HL-60/S4 treated with retinoic acid at 250 ng/mL for 4 days and 3 days (cell line): ENCODE results near the gene LRCOL1.

ENCODE experiments used
- in situ Hi-C: fragments of 300-500 bp; cut with MboI; formaldehyde crosslinking; loops from 2 replicates; pipeline ENCODE4 v1.7.0; 2022; ENCODE audit warnings: low sequenced_read_pairs

LRCOL1 gene

DNA sequence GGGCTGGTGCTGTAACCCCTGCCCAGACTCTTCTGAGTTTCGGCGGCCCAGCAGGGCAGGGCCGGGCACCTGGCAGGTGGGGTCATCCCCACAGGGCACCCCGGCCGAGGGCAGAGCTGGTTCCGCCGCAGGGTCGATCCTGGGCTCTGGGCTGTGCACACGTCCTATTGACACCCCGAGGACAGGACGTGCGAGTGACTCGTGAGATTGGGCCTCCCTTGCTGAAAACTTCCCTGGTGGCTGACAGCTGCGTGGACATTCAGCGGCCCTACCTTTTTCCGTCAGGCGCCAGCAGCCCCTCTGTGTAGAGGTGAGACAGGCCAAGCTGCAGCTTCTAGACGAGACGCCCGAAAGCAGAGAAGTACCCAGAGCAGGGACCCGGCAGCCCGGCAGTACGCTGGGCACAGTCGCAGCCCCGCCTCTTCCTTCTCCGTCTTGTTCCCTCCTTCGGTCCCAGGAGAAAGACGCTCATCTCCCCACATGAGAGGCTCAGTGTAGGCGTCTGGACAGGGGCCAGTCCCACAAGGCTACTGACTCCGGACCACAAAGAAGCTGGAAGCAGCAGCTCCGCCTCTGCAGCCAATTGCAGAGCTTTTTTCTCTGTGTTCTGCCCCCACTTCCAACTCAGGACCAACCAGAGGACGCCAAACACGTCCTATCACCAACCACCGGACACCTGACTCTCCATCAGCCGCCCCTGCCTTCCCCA, at the start of gene LRCOL1:
LRCOL1 (minus strand) TSS at position 532 of the 709 bp plus-strand sequence. CDS start 4,331 bp downstream, outside the sequence.
- in situ Hi-C loops: no loop called here

DNA sequence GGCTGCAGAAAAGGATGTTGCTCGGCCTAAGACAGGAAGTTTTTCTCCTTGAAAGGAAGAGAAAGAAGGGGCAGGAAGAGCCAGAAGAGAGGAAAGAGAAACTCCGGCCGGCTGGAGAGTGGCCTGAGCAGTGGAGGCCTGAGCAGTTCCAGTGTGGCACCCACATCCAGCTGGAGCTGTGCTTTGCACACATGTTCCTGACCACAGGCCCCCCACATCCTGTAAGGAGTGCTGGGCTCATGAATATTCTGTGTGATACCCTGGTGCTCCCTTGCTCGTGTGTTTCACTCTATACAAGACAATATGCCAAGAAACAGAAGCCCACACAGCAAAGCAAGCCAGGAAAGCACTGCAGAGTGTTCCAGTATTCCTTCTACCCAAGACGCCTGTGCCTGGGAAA, 49.7 kb upstream of the LRCOL1 start:
- in situ Hi-C loops: no loop called here

DNA sequence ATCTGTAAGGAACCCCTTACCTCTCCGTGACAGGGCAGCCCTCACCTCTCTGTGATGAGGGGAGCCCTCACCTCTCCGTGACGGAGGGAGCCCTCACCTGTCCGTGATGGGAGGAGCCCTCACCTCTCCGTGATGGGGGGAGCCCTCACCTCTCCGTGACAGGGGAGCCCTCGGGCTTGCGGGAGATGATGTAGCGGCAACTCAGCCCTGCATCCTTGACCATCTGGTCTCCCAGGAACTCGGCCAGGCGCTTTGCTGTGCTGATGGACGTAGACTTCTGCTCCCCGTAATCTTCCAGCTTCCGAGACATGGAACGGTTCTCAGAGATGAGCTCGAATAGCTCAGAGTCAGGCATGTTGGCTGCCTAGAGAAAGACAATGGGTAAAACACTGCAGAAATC, 48.8 kb upstream of the LRCOL1 start:
- in situ Hi-C loops: no loop called here

DNA sequence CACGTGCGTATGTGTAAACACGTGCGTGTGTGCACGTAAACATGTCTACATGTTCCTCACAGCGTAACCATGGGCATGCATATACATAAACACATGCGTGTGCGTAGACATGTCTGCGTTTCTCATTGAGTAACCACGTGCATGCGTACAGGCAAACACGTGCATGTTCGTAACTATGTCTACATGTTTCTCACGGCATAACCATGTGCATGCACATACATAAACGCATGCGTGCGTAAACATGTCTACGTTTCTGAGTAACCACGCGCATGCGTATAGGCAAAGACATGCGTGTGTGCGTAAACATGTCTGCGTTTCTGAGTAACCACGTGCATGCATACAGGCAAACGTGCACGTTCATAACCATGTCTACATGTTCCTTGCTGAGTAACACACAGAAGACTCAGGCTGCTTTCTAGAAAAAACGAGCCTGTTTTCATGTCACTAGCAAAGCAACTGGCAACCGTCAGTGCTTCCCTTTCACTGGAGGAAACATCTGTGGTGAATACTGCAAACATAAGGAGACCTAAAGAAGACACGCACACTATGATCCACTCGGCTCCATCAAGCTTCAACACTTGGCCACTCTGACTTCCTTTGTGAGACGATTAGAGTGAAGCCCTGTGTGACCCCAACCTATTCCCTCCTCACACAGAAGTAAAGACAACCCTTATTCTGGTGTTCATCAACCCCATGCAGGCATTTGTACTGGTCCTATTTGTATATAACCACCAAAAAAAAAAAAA, 47.9 kb upstream of the LRCOL1 start:
- in situ Hi-C loops: no loop called here

DNA sequence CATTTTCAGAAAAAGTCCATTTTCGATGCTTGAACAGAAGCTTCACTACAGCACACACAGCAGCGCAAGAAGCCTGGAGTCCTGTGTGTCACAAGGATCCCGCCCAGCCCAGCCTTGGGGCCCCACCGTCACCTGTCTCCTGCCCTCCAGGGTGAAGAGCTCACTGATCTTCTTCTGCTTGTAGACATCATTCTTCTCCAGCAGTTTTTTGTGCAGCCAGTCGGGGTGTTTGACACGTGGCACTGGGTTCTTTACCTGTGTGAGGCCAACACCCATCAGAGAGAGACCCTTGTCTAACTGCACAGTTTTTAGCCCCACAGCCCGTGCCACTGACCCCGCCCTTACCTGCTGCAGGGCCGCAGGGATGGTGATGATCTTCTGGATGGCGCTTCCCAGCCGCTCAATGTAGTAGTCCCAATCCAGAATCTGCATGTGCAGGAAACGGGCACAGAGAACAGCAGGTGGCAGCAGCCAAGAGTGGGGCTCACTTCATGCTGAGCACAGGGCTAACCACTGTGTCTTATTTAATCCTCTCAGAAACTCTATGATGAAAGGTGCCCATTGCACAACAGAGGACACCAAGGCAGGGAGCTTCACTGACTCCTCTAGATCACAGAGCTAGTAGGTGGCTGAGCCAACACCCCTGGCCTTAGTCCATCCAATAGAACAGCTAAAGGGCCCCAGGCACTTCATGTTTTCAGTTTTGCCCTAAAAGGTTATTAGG, 46.8 kb upstream of the LRCOL1 start:
- in situ Hi-C loops: no loop called here

GRCh38 chr12:132653567-132654290, 43.3 kb upstream of the LRCOL1 start:
- in situ Hi-C loops: no loop called here

GRCh38 chr12:132651444-132652100, 41.2 kb upstream of the LRCOL1 start:
- in situ Hi-C loops: no loop called here

- in situ Hi-C loops: no loop called here
Measured at GRCh38 chr12:132649226-132649945, 39.0 kb upstream of the LRCOL1 start.

GRCh38 chr12:132648616-132649225, 38.3 kb upstream of the LRCOL1 start:
- in situ Hi-C loops: no loop called here

GRCh38 chr12:132647858-132648257, 37.5 kb upstream of the LRCOL1 start:
- in situ Hi-C loops: no loop called here

GRCh38 chr12:132646850-132647249, 36.5 kb upstream of the LRCOL1 start:
- in situ Hi-C loops: no loop called here

DNA sequence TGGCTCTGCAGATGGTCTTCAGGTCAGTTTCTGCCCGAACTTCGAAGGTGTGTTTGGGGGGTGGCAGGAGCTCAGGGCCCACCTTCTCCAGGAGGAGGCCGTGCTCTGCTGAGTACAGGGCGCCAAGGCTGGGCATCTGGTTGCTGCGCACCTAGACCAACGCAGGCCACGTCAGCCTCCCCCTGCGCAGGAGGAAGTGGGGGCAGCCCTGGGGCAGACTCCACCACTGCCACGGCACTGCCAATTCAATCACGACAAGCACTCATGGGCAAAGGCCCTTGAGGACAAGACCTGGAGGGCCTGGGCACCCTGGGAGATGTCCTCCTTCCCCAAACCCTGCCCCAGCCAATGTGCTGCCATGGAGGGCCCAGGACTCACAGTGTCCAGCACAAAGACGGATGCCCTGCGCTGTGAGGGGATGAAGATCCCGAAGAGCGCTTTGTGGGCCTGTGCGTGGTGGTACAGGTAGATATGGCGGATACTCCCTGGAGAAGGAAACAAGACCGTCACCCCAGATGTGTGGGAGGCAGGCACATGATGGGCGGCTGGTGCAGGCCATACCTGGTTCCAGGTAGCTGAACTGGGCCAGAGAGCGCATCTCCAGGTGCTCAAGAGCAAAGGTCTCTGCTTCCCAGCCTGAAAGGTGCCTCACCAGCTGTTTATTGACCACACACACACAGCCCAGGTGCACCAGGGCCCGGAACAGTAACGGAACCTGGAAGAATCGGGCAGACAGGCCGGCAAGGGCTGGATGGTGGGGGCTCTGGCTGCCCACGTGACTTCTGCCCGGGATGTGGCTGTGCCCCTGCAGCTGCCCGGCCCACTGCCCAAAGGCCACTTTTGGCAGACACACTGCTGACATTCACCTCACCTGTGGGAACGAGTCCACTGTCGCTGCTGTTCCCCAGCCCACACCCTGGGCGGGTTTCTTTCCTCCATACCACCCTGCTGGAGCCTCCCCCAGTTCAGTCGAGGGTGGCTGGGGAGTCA, 32.8 kb upstream of the LRCOL1 start:
- in situ Hi-C loops: no loop called here

GRCh38 chr12:132641811-132642650, 31.6 kb upstream of the LRCOL1 start:
- in situ Hi-C loops: no loop called here

DNA sequence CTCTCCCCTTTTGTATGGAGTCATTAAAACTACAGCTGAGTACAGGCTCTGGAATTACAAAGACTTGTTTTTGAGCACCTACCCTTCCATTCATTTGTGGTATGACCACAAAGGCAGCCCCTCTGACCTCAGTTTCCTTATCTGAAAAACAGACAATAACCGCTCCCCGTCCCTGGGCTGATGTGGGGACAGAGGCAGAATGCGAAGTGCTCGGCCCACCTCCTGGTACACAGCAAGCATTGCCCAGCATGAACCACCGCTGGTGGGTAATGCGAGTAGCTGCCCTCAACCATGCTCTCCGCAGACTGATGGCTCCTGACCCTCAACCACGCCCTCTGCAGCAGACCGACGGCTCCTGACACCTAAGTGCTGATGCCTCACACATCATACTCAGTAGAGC, 30.6 kb upstream of the LRCOL1 start:
- in situ Hi-C loops: no loop called here

- in situ Hi-C loops: no loop called here
Measured at GRCh38 chr12:132639956-132640520, 29.7 kb upstream of the LRCOL1 start.

DNA sequence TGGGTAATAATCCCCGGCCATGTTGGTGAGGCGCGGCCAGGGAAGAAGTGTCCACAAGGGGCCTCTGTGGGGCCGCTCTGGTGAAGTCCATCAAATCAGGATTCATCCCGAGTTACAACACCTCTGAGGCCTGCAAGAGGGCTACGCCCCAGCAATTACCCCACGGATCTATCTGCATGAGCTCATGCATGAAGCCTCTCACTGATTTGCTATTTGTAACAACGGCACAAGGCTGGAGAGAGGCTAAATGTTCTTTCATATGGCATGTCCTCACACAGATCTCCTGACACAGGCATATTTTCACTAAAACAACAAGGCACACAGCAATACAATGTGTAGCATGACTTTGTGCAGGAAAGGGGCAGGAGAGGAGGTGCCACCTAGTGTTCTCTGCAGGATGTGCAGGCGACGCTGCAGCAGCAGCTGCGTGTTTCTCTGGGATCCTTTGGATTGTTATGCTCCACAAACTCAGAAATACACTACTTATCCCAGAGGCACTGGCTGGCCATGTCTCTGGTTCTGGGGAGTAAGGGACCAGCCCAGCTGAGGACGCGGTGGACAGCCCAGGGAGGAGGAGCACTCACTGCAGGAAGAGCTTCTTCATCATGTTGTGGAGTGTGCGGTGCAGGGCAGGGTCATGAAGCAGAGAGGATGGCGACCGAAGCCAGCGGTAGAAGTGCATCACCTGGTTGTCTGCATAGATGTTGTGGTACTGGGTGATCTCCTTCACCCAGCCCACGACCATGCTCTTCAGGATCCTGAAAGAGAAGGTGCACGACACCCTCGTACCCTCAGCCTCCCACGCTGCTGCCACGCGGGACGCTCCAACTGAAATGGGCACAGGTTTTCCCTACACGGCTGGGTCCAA, 28.4 kb upstream of the LRCOL1 start:
- in situ Hi-C loops: no loop called here
